Mucosa of rectum (tissue), 2 donors: ENCODE data around the gene DOCK8.
A peak's percentile ranks its signal among the peaks of the same experiment; 100 is the strongest.

Experiments used
- H3K27ac ChIP-seq, 2 donors: one replicate each; pipeline ENCODE4 v1.7.0; 2013; ENCODE audit warnings: inconsistent platforms in 2 of 2, low read depth in 2 of 2, low read length in 2 of 2
- H3K27me3 ChIP-seq, 2 donors: one replicate each; pipeline ENCODE4 v1.7.0; 2013; ENCODE audit warnings: low read length in 2 of 2; ENCODE audit not compliant: control insufficient read depth in 2 of 2, insufficient read depth in 2 of 2
- H3K36me3 ChIP-seq, 2 donors: one replicate each; pipeline ENCODE4 v1.7.0; 2013; ENCODE audit warnings: low read length in 2 of 2; ENCODE audit not compliant: control insufficient read depth in 2 of 2, insufficient read depth in 2 of 2
- H3K4me1 ChIP-seq, 2 donors: one replicate each; pipeline ENCODE4 v1.7.0; 2013; ENCODE audit warnings: low read length in 2 of 2, mild to moderate bottlenecking in 1 of 2; ENCODE audit not compliant: control insufficient read depth in 2 of 2, insufficient read depth in 2 of 2
- H3K4me3 ChIP-seq, 2 donors: one replicate each; pipeline ENCODE4 v1.7.0; 2013; ENCODE audit warnings: low read length in 2 of 2
- H3K9ac ChIP-seq, 2 donors: one replicate each; pipeline ENCODE4 v1.7.0; 2013; ENCODE audit warnings: low read length in 2 of 2, low read depth in 1 of 2, mild to moderate bottlenecking in 1 of 2
- H3K9me3 ChIP-seq, 2 donors: one replicate each; pipeline ENCODE4 v1.7.0; 2013; ENCODE audit warnings: low read length in 2 of 2; ENCODE audit not compliant: control insufficient read depth in 2 of 2
- donor health status: healthy.
- donor health status: Normal muscosa, but diverticular disease.

DOCK8 gene

GRCh38 chr9:463455-464171 lies 248.9 kb downstream of the DOCK8 start:
- H3K27ac ChIP-seq = no peak overlapping the region
- H3K36me3 ChIP-seq = peaks cover 0 to 7% of the 10 kb centered on the region in 2 donors
- H3K9me3 ChIP-seq = no peaks in the 10 kb centered on the region
- no peak overlapping the region for H3K4me3 ChIP-seq
- no peak overlapping the region for H3K9ac ChIP-seq
- H3K27me3 ChIP-seq = no peaks in the 10 kb centered on the region
- H3K4me1 ChIP-seq = no peaks in the 10 kb centered on the region

GRCh38 chr9:466747-467146 lies 252.1 kb downstream of the DOCK8 start:
- Histone ChIP-seq H3K36me3 (peaks cover 0 to 7% of the 10 kb centered on the region in 2 donors), H3K4me3 (no peak overlapping the region), H3K27me3 (no peaks in the 10 kb centered on the region), H3K9me3 (no peaks in the 10 kb centered on the region), H3K4me1 (peaks cover 9 to 14% of the 10 kb centered on the region in 2 donors), H3K27ac (no peak overlapping the region), H3K9ac (no peak overlapping the region)

- Histone ChIP-seq H3K9ac (no peak overlapping the region), H3K27ac (peak overlapping the region; percentile 3 to 12), H3K4me1 (peaks cover 9 to 14% of the 10 kb centered on the region in 2 donors), H3K4me3 (peak overlapping the region; percentile 9 to 14), H3K27me3 (no peaks in the 10 kb centered on the region), H3K9me3 (no peaks in the 10 kb centered on the region), H3K36me3 (peaks cover 0 to 3% of the 10 kb centered on the region in 2 donors)
Measured at GRCh38 chr9:468766-469426, 254.2 kb downstream of the DOCK8 start.

GRCh38 chr9:469672-470551 lies 255.2 kb downstream of the DOCK8 start:
- Histone ChIP-seq H3K36me3 (peaks cover 0 to 3% of the 10 kb centered on the region in 2 donors), H3K9me3 (no peaks in the 10 kb centered on the region), H3K4me1 (peaks cover 9 to 14% of the 10 kb centered on the region in 2 donors), H3K9ac (peak overlapping the region; percentile 70 to 71), H3K27ac (peak overlapping the region; percentile 69 to 82), H3K27me3 (no peaks in the 10 kb centered on the region), H3K4me3 (peak overlapping the region; percentile 79 to 89)

- H3K4me3 ChIP-seq = peak overlapping the region; percentile 79 to 89
- no peaks in the 10 kb centered on the region for H3K27me3 ChIP-seq
- H3K9me3 ChIP-seq = no peaks in the 10 kb centered on the region
- H3K27ac ChIP-seq = peak overlapping the region; percentile 69 to 82
- H3K4me1 ChIP-seq = peaks cover 9 to 14% of the 10 kb centered on the region in 2 donors
- peaks cover 0 to 3% of the 10 kb centered on the region in 2 donors for H3K36me3 ChIP-seq
- H3K9ac ChIP-seq = peak overlapping the region; percentile 70 to 71
Measured at GRCh38 chr9:470552-471194, 256.0 kb downstream of the DOCK8 start.

- Histone ChIP-seq H3K27me3 (no peaks in the 10 kb centered on the region), H3K4me1 (peaks cover 9 to 14% of the 10 kb centered on the region in 2 donors), H3K4me3 (peak overlapping the region in 1 of 2 donors; percentile 79), H3K27ac (peak overlapping the region in 1 of 2 donors; percentile 69), H3K9ac (peak overlapping the region in 1 of 2 donors; percentile 70), H3K9me3 (no peaks in the 10 kb centered on the region), H3K36me3 (no peaks in the 10 kb centered on the region)
Measured at GRCh38 chr9:471320-471719, 256.7 kb downstream of the DOCK8 start.

GRCh38 chr9:472479-473075 lies 257.9 kb downstream of the DOCK8 start:
- Histone ChIP-seq H3K4me3 (no peak overlapping the region), H3K9ac (no peak overlapping the region), H3K36me3 (no peaks in the 10 kb centered on the region), H3K27me3 (no peaks in the 10 kb centered on the region), H3K27ac (no peak overlapping the region), H3K4me1 (peaks cover 9 to 14% of the 10 kb centered on the region in 2 donors), H3K9me3 (no peaks in the 10 kb centered on the region)

GRCh38 chr9:477193-477592 lies 262.5 kb downstream of the DOCK8 start:
- H3K4me1 ChIP-seq = no peaks in the 10 kb centered on the region
- H3K36me3 ChIP-seq = no peaks in the 10 kb centered on the region
- H3K9ac ChIP-seq = no peak overlapping the region
- H3K4me3 ChIP-seq = no peak overlapping the region
- no peaks in the 10 kb centered on the region for H3K9me3 ChIP-seq
- no peaks in the 10 kb centered on the region for H3K27me3 ChIP-seq
- H3K27ac ChIP-seq = no peak overlapping the region

- Histone ChIP-seq H3K4me1 (no peaks in the 10 kb centered on the region), H3K9ac (no peak overlapping the region), H3K4me3 (no peak overlapping the region), H3K27me3 (no peaks in the 10 kb centered on the region), H3K9me3 (no peaks in the 10 kb centered on the region), H3K36me3 (no peaks in the 10 kb centered on the region), H3K27ac (no peak overlapping the region)
Measured at GRCh38 chr9:479304-479970, 264.8 kb downstream of the DOCK8 start.
